DOHH2 (cell line): ENCODE measurements around the gene NUDT6.

Source experiments
- H3F3A ChIP-seq: fragments of 200-600 bp; sonication (generic), shearing (Covaris generic); 2 replicates; pipeline ENCODE4 v1.6.0; 2016; ENCODE audit warnings: antibody characterized with exemption, mild to moderate bottlenecking; ENCODE audit not compliant: control insufficient read depth, insufficient read depth
- H3K27ac ChIP-seq: fragments of 200-600 bp; sonication (generic); 2 replicates; pipeline ENCODE4 v1.5.1; 2014; ENCODE audit warnings: low read depth, mild to moderate bottlenecking, low read length, moderate library complexity
- H3K27me3 ChIP-seq: fragments of 200-600 bp; sonication (generic); 2 replicates; pipeline ENCODE4 v1.6.1; 2014; ENCODE audit warnings: mild to moderate bottlenecking, low read length, mixed read lengths; ENCODE audit not compliant: control insufficient read depth
- H3K36me3 ChIP-seq: fragments of 200-600 bp; sonication (generic); 2 replicates; pipeline ENCODE4 v1.6.1; 2014; ENCODE audit warnings: mild to moderate bottlenecking, low read length, moderate library complexity, mixed read lengths; ENCODE audit not compliant: control insufficient read depth
- H3K4me1 ChIP-seq: fragments of 200-600 bp; sonication (generic); 2 replicates; pipeline ENCODE4 v1.6.1; 2014; ENCODE audit warnings: mild to moderate bottlenecking, low read length, mixed read lengths; ENCODE audit not compliant: control insufficient read depth
- H3K4me2 ChIP-seq: fragments of 200-600 bp; sonication (generic); 2 replicates; pipeline ENCODE4 v1.6.0; 2014; ENCODE audit warnings: mild to moderate bottlenecking, low read length, moderate library complexity
- H3K4me3 ChIP-seq: fragments of 200-600 bp; sonication (generic); 2 replicates; pipeline ENCODE4 v1.5.1; 2014; ENCODE audit warnings: mild to moderate bottlenecking, low read length, mixed read lengths
- H3K79me2 ChIP-seq: fragments of 200-600 bp; sonication (generic); 2 replicates; pipeline ENCODE4 v1.6.1; 2014; ENCODE audit warnings: mild to moderate bottlenecking, low read length, mixed read lengths; ENCODE audit not compliant: control insufficient read depth
- H3K9me2 ChIP-seq: fragments of 200-600 bp; sonication (generic); replicated peaks from 2 replicates; pipeline ENCODE4 v1.6.1; 2014; ENCODE audit warnings: mild to moderate bottlenecking, low read length, mixed read lengths; ENCODE audit not compliant: control insufficient read depth
- H3K9me3 ChIP-seq: fragments of 200-600 bp; sonication (generic); 2 replicates; pipeline ENCODE4 v1.6.1; 2014; ENCODE audit warnings: antibody characterized with exemption, low read length, mixed read lengths; ENCODE audit not compliant: control insufficient read depth, insufficient read depth
- H4K20me1 ChIP-seq: fragments of 200-600 bp; sonication (generic); 2 replicates; pipeline ENCODE4 v1.6.0; 2014; ENCODE audit warnings: low read depth, mild to moderate bottlenecking, antibody characterized with exemption, low read length, moderate library complexity; ENCODE audit not compliant: control insufficient read depth, insufficient read depth
- CTCF ChIP-seq: fragments of 200-600 bp; sonication (generic); IDR thresholded peaks from one replicate; pipeline ENCODE4 v1.5.1; 2014; ENCODE audit warnings: antibody characterized with exemption, mild to moderate bottlenecking, low read depth, low read length; ENCODE audit not compliant: poor library complexity, severe bottlenecking
- EZH2phosphoT487 ChIP-seq: fragments of 200-600 bp; sonication (generic); IDR thresholded peaks from 2 replicates; pipeline ENCODE4 v1.6.1; 2017; ENCODE audit warnings: borderline replicate concordance, mild to moderate bottlenecking, antibody characterized with exemption, low read length, moderate library complexity, mixed read lengths

NUDT6 gene

GRCh38 chr4:122901247-122902010 is 21.0 kb downstream of the NUDT6 start:
- H3F3A ChIP-seq = no peaks in the 10 kb centered on the region
- H3K9me2 ChIP-seq = no peaks in the 10 kb centered on the region
- H3K79me2 ChIP-seq = no peaks in the 10 kb centered on the region
- TF ChIP-seq EZH2phosphoT487 = no peak
- TF ChIP-seq CTCF = no peak
- H3K4me2 ChIP-seq = no peak overlapping the region
- no peaks in the 10 kb centered on the region for H3K27me3 ChIP-seq
- no peaks in the 10 kb centered on the region for H3K9me3 ChIP-seq
- H3K4me3 ChIP-seq = no peak overlapping the region
- H3K36me3 ChIP-seq = no peaks in the 10 kb centered on the region
- H4K20me1 ChIP-seq = no peaks in the 10 kb centered on the region
- no peaks in the 10 kb centered on the region for H3K4me1 ChIP-seq
- no peak overlapping the region for H3K27ac ChIP-seq

GRCh38 chr4:122900314-122900713 is 22.1 kb downstream of the NUDT6 start:
- no peaks in the 10 kb centered on the region for H3K4me1 ChIP-seq
- no peaks in the 10 kb centered on the region for H4K20me1 ChIP-seq
- H3K9me2 ChIP-seq = no peaks in the 10 kb centered on the region
- no peaks in the 10 kb centered on the region for H3K36me3 ChIP-seq
- H3F3A ChIP-seq = no peaks in the 10 kb centered on the region
- no peak overlapping the region for H3K27ac ChIP-seq
- H3K27me3 ChIP-seq = no peaks in the 10 kb centered on the region
- no peak overlapping the region for H3K4me2 ChIP-seq
- TF ChIP-seq EZH2phosphoT487 (no peak), CTCF (no peak)
- no peaks in the 10 kb centered on the region for H3K79me2 ChIP-seq
- no peaks in the 10 kb centered on the region for H3K9me3 ChIP-seq
- H3K4me3 ChIP-seq = no peak overlapping the region

- H3K27me3 ChIP-seq = no peaks in the 10 kb centered on the region
- H3K4me2 ChIP-seq = no peak overlapping the region
- H3K36me3 ChIP-seq = no peaks in the 10 kb centered on the region
- no peaks in the 10 kb centered on the region for H3K9me2 ChIP-seq
- no peak overlapping the region for H3K4me3 ChIP-seq
- H3F3A ChIP-seq = no peaks in the 10 kb centered on the region
- H3K27ac ChIP-seq = no peak overlapping the region
- no peaks in the 10 kb centered on the region for H3K79me2 ChIP-seq
- H4K20me1 ChIP-seq = no peaks in the 10 kb centered on the region
- TF ChIP-seq CTCF = no peak
- no peak for TF ChIP-seq EZH2phosphoT487
- H3K9me3 ChIP-seq = no peaks in the 10 kb centered on the region
- H3K4me1 ChIP-seq = no peaks in the 10 kb centered on the region
Observed at GRCh38 chr4:122899682-122900081, 22.7 kb downstream of the NUDT6 start.
